ENCODE results near the gene APOC4. TPM values are rescaled to one million over a fixed set of nuclear protein-coding genes. Genes with fewer than 3 reads are reported as not detected.
A peak's percentile ranks its signal among the peaks of the same experiment; 100 is the strongest.

APOC4 gene
- total RNA-seq, 4 donors from 2014 or later: not detected

- WGBS, 2 donors: 1 to 2% methylated on average over 35 to 64 of the region's 65 CpGs
- H3K9me3 ChIP-seq: no peaks in the 10 kb centered on the region
- no peaks in the 10 kb centered on the region for H3K27me3 ChIP-seq
- peak; percentile 93 to 94 for DNase-seq (ENCODE audit: low spot score in 2 of 2)
- H3K4me3 ChIP-seq: peak within 1 kb of the TSS; percentile 64 to 100 (median 72)
- peak within 1 kb of the TSS; percentile 80 to 97 (median 88) for H3K27ac ChIP-seq
- peak in 1 of 2 donors; percentile 83 for TF ChIP-seq POLR2A (IDR thresholded peaks at IDR 0.05)
- TF ChIP-seq EP300 (IDR thresholded peaks at IDR 0.05): peak; percentile 86 to 98
- TF ChIP-seq CTCF (IDR thresholded peaks at IDR 0.05): peak in 2 of 5 experiments; percentile 74 to 78
- H3K36me3 ChIP-seq: peaks cover 0 to 9% (median 0%) of the 10 kb centered on the region in 3 donors
- H3K4me1 ChIP-seq: peaks cover 0 to 78% (median 32%) of the 10 kb centered on the region in 4 donors
Observed at GRCh38 chr19:44954649-44955504, 12.8 kb downstream of the APOC4 start, which contains the start of gene CLPTM1. TSS of gene CLPTM1 (plus strand) at chr19:44955380. CDS start at chr19:44955396, 16 bp downstream.

GRCh38 chr19:44955505-44956439, 13.7 kb downstream of the APOC4 start:
- TF ChIP-seq CTCF (IDR thresholded peaks at IDR 0.05) (no peak), EP300 (IDR thresholded peaks at IDR 0.05) (no peak), POLR2A (IDR thresholded peaks at IDR 0.05) (no peak)
- no peak for DNase-seq (ENCODE audit: low spot score in 2 of 2)
- WGBS, 2 donors: 3% methylated on average over 35 to 39 of the region's 40 CpGs
- no peaks in the 10 kb centered on the region for H3K9me3 ChIP-seq
- H3K27ac ChIP-seq: peak overlapping the region; percentile 25 to 97 (median 80)
- H3K4me3 ChIP-seq: peak overlapping the region; percentile 64 to 100 (median 72)
- peaks cover 0 to 82% (median 34%) of the 10 kb centered on the region in 4 donors for H3K4me1 ChIP-seq
- peaks cover 0 to 9% (median 2%) of the 10 kb centered on the region in 3 donors for H3K36me3 ChIP-seq
- no peaks in the 10 kb centered on the region for H3K27me3 ChIP-seq

GRCh38 chr19:44957526-44957925, 15.5 kb downstream of the APOC4 start:
- Histone ChIP-seq H3K27me3 (no peaks in the 10 kb centered on the region), H3K36me3 (peaks cover 0 to 27% (median 2%) of the 10 kb centered on the region in 3 donors), H3K9me3 (no peaks in the 10 kb centered on the region), H3K27ac (no peak overlapping the region), H3K4me1 (peaks cover 0 to 73% (median 25%) of the 10 kb centered on the region in 4 donors), H3K4me3 (no peak overlapping the region)
- DNase-seq (ENCODE audit: low spot score in 2 of 2): no peak
- 72 to 85% methylated on average over 7 of the region's 7 CpGs for WGBS, 2 donors
- TF ChIP-seq POLR2A (IDR thresholded peaks at IDR 0.05): no peak
- TF ChIP-seq EP300 (IDR thresholded peaks at IDR 0.05): no peak
- no peak for TF ChIP-seq CTCF (IDR thresholded peaks at IDR 0.05)

- Histone ChIP-seq H3K36me3 (peaks cover 0 to 33% (median 2%) of the 10 kb centered on the region in 3 donors), H3K4me1 (peaks cover 0 to 71% (median 25%) of the 10 kb centered on the region in 4 donors), H3K27me3 (no peaks in the 10 kb centered on the region), H3K4me3 (no peak overlapping the region), H3K9me3 (no peaks in the 10 kb centered on the region), H3K27ac (no peak overlapping the region)
- 72 to 73% methylated on average over 9 of the region's 9 CpGs for WGBS, 2 donors
- DNase-seq (ENCODE audit: low spot score in 2 of 2): no peak
- TF ChIP-seq EP300 (IDR thresholded peaks at IDR 0.05): no peak
- no peak for TF ChIP-seq POLR2A (IDR thresholded peaks at IDR 0.05)
- TF ChIP-seq CTCF (IDR thresholded peaks at IDR 0.05): no peak
Observed at GRCh38 chr19:44958090-44958489, 16.1 kb downstream of the APOC4 start.
